T follicular helper cell (primary cell): ENCODE measurements around the gene STRN4.
A peak's percentile ranks its signal among the peaks of the same experiment; 100 is the strongest.
"Not testable (repeated sequence)": the region's sequence is repeated elsewhere in the genome, so short reads cannot be mapped to it uniquely, and the experiment has no call there.

Experiments used
- DNase-seq: peaks from one replicate; pipeline ENCODE4 v3.0.0-alpha.2; 2020; ENCODE audit warnings: low read depth

STRN4 gene

GRCh38 chr19:46772170-46773017 lies 26.1 kb upstream of the STRN4 start:
- no peak for DNase-seq

- not testable (repeated sequence) for DNase-seq
Measured at GRCh38 chr19:46768746-46769145, 22.5 kb upstream of the STRN4 start.

- peak; percentile 46 for DNase-seq
Measured at GRCh38 chr19:46766569-46767317, 20.5 kb upstream of the STRN4 start.

- no peak for DNase-seq
Measured at GRCh38 chr19:46764817-46765291, 18.6 kb upstream of the STRN4 start.

GRCh38 chr19:46762245-46762890 lies 16.1 kb upstream of the STRN4 start:
- DNase-seq: no peak

- DNase-seq: no peak
Measured at GRCh38 chr19:46761418-46761831, 15.2 kb upstream of the STRN4 start.

- DNase-seq: not testable (repeated sequence)
Measured at GRCh38 chr19:46760897-46761296, 14.6 kb upstream of the STRN4 start.

GRCh38 chr19:46760363-46760762 lies 14.1 kb upstream of the STRN4 start:
- no peak for DNase-seq

GRCh38 chr19:46759817-46760333 lies 13.6 kb upstream of the STRN4 start:
- no peak for DNase-seq

GRCh38 chr19:46759206-46759605 lies 13.0 kb upstream of the STRN4 start:
- DNase-seq: no peak

GRCh38 chr19:46756544-46756888 lies 10.3 kb upstream of the STRN4 start:
- no peak for DNase-seq

GRCh38 chr19:46755853-46756543 lies 9.7 kb upstream of the STRN4 start:
- DNase-seq: no peak

- no peak for DNase-seq
Measured at GRCh38 chr19:46755077-46755852, 9.0 kb upstream of the STRN4 start.

GRCh38 chr19:46753420-46754155 lies 7.3 kb upstream of the STRN4 start:
- peak; percentile 63 for DNase-seq

GRCh38 chr19:46748325-46749109 lies 2.3 kb upstream of the STRN4 start:
- DNase-seq: peak; percentile 69

GRCh38 chr19:46745521-46746280 lies 549 bp downstream of the STRN4 start, which contains the start of gene FKRP:
FKRP (plus strand) TSS chr19:46746057; CDS start chr19:46755451, 9,394 bp downstream.
- DNase-seq: no peak

- DNase-seq: no peak
Measured at GRCh38 chr19:46745030-46745429, 1.2 kb downstream of the STRN4 start.

GRCh38 chr19:46744005-46744691 lies 2.1 kb downstream of the STRN4 start:
- no peak for DNase-seq
